ENCODE data around the gene IL1RAPL2. TPM values are rescaled to one million over a fixed set of nuclear protein-coding genes. Genes with fewer than 3 reads are reported as not detected.
A peak's percentile ranks its signal among the peaks of the same experiment; 100 is the strongest.
"Not testable (repeated sequence)": the region's sequence is repeated elsewhere in the genome, so short reads cannot be mapped to it uniquely, and the experiment has no call there.

Gene IL1RAPL2
- total RNA-seq, 6 experiments from 2014 or later: 0.13 to 0.70 (median 0.29) TPM; not detected in 1

DNA sequence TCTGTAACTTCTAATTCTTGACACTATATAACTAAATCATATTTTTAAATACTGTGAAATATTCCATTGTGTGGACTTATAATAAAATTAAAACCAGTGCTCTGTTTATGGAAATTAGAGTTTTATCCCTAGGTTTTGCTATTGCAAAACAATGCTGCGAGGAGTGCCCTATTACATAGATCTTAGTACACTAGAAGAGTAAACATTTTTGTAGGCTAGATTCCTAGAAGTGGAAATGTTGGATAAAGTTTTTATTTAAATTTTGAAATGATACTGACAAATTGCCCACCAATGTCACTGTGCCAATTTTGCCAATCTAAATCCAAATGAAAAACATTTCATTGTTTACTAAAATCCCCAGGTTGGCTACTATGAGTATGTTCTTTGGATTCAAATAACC, 99.7 kb downstream of the IL1RAPL2 start:
- no peak for DNase-seq
- intact Hi-C loops (cut with DNase I): no loop called here
- H3K27me3 ChIP-seq: peaks cover 0 to 6% of the 10 kb centered on the region in 2 donors
- no peaks in the 10 kb centered on the region for H3K9me3 ChIP-seq
- H3K4me1 ChIP-seq: peaks cover 0 to 10% (median 3%) of the 10 kb centered on the region in 4 donors
- ATAC-seq: peak; percentile 15 to 68 (median 30)
- no peak for TF ChIP-seq POLR2A (IDR thresholded peaks at IDR 0.05)
- TF ChIP-seq, protein P1, sequence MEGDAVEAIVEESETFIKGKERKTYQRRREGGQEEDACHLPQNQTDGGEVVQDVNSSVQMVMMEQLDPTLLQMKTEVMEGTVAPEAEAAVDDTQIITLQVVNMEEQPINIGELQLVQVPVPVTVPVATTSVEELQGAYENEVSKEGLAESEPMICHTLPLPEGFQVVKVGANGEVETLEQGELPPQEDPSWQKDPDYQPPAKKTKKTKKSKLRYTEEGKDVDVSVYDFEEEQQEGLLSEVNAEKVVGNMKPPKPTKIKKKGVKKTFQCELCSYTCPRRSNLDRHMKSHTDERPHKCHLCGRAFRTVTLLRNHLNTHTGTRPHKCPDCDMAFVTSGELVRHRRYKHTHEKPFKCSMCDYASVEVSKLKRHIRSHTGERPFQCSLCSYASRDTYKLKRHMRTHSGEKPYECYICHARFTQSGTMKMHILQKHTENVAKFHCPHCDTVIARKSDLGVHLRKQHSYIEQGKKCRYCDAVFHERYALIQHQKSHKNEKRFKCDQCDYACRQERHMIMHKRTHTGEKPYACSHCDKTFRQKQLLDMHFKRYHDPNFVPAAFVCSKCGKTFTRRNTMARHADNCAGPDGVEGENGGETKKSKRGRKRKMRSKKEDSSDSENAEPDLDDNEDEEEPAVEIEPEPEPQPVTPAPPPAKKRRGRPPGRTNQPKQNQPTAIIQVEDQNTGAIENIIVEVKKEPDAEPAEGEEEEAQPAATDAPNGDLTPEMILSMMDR (IDR thresholded peaks at IDR 0.05): no peak
- no peak overlapping the region for H3K27ac ChIP-seq
- H3K4me3 ChIP-seq: no peak overlapping the region
- no peaks in the 10 kb centered on the region for H3K36me3 ChIP-seq
- 33% methylated on average over 1 of the region's 1 CpG for WGBS (ENCODE audit: insufficient coverage, low coverage, low lambda C conversion rate, missing lambda C conversion rate)

DNA sequence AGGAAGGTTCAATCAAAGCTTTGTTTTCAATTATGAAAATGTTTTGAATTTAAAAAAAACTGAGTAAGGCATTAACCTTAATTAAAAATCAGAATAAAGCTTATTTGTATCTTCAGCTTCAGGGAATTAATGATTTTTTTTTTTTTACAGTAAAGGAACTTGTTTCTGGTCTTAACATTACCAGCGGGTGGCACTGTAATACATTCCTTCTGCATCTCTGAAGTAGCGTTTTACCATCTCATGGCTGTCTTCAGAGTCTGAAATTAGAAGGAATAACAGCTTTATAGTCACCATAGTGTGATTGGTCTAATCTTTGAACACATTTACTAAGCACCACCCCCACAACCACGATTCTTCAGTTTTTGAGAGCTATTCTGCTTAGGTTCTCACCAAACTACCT, 102.6 kb downstream of the IL1RAPL2 start:
- H3K27ac ChIP-seq: peak overlapping the region in 1 of 3 donors; percentile 57
- intact Hi-C loops (cut with DNase I): no loop called here
- DNase-seq (no peak), ATAC-seq (peak; percentile 36 to 51 (median 48))
- H3K4me3 ChIP-seq: no peak overlapping the region
- H3K36me3 ChIP-seq: no peaks in the 10 kb centered on the region
- WGBS (ENCODE audit: insufficient coverage, low coverage, low lambda C conversion rate, missing lambda C conversion rate): 9% methylated on average over 3 of the region's 3 CpGs
- H3K4me1 ChIP-seq: peaks cover 0 to 7% (median 0%) of the 10 kb centered on the region in 4 donors
- peaks cover 0 to 6% of the 10 kb centered on the region in 2 donors for H3K27me3 ChIP-seq
- no peaks in the 10 kb centered on the region for H3K9me3 ChIP-seq
- no peak for TF ChIP-seq POLR2A (IDR thresholded peaks at IDR 0.05)
- TF ChIP-seq, protein P1 (IDR thresholded peaks at IDR 0.05): peak in 3 of 4 donors; percentile 15 to 39 (median 24)

DNA sequence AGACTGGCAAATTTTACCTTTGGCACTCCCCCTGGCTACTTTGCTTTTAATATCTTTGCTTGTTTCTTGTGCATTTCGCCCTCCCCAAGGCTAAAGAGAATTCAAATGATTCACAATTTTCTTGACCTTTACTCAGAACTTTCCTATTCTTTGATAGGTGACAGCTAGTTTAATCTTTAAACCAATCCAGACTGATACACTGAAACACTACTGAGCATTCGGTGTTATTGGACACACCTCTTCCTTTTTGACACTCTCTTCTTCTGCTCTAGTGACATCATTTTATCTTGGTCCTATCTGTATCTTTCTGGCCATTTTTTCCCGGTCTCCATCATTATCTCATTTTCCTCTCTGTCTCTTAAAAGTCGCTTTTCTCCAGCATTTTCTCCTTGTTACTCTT, 103.1 kb downstream of the IL1RAPL2 start:
- Histone ChIP-seq H3K36me3 (no peaks in the 10 kb centered on the region), H3K4me3 (no peak overlapping the region), H3K9me3 (no peaks in the 10 kb centered on the region), H3K27me3 (peaks cover 0 to 6% of the 10 kb centered on the region in 2 donors), H3K4me1 (peaks cover 0 to 7% (median 0%) of the 10 kb centered on the region in 4 donors), H3K27ac (peak overlapping the region in 1 of 3 donors; percentile 57)
- peak; percentile 46 to 68 (median 61) for ATAC-seq
- 42% methylated on average over 4 of the region's 4 CpGs for WGBS (ENCODE audit: insufficient coverage, low coverage, low lambda C conversion rate, missing lambda C conversion rate)
- TF ChIP-seq POLR2A (IDR thresholded peaks at IDR 0.05): no peak
- TF ChIP-seq, protein P1 (IDR thresholded peaks at IDR 0.05): no peak
- no peak for DNase-seq
- intact Hi-C loops (cut with DNase I): no loop called here

DNA sequence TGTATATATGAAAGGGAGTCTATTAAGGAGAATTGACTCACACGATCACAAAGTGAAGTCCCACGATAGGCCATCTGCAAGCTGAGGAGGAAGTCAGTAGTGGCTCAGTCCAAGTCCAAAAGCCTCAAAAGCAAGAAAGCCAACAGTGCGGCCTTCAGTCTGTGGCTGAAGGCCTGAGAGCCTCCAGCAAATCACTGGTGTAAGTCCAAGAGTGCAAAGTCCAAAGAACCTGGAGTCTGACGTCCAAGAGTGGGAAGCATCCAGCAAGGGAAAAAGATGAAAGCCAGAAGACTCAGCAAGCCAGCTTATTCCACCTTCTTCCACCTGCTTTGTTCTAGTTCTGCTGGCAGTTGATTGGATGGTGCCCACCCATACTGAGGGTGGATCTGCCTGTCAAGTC, 104.1 kb downstream of the IL1RAPL2 start:
- no peak overlapping the region for H3K4me3 ChIP-seq
- no peaks in the 10 kb centered on the region for H3K9me3 ChIP-seq
- H3K27me3 ChIP-seq: no peaks in the 10 kb centered on the region
- peak overlapping the region in 1 of 3 donors; percentile 57 for H3K27ac ChIP-seq
- H3K4me1 ChIP-seq: peaks cover 0 to 7% (median 0%) of the 10 kb centered on the region in 4 donors
- DNase-seq (peak in 2 of 3 donors; percentile 35 to 52), ATAC-seq (peak; percentile 62 to 80 (median 74))
- no peaks in the 10 kb centered on the region for H3K36me3 ChIP-seq
- WGBS (ENCODE audit: insufficient coverage, low coverage, low lambda C conversion rate, missing lambda C conversion rate): 58% methylated on average over 3 of the region's 4 CpGs
- intact Hi-C loops (cut with DNase I): no loop called here
- TF ChIP-seq POLR2A (IDR thresholded peaks at IDR 0.05): no peak
- TF ChIP-seq, protein P1 (IDR thresholded peaks at IDR 0.05): no peak

DNA sequence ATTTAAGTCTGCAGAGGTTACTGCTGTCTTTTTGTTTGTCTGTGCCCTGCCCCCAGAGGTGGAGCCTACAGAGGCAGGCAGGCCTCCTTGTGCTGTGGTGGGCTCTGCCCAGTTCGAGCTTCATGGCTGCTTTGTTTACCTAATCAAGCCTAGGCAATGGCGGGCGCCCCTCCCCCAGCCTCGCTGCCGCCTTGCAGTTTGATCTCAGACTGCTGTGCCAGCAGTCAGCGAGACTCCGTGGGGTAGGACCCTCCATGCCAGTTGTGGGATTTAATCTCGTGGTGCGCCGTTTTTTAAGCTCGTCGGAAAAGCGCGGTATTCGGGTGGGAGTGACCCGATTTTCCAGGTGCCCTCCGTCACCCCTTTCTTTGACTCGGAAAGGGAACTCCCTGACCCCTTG, 111.5 kb downstream of the IL1RAPL2 start:
- DNase-seq; H3K4me3 ChIP-seq; intact Hi-C loops (cut with DNase I); H3K9me3 ChIP-seq; H3K36me3 ChIP-seq; H3K27ac ChIP-seq; H3K4me1 ChIP-seq; ATAC-seq; H3K27me3 ChIP-seq: not testable (repeated sequence)
- WGBS (ENCODE audit: insufficient coverage, low coverage, low lambda C conversion rate, missing lambda C conversion rate): 89% methylated on average over 9 of the region's 18 CpGs

Measured in right lobe of liver (tissue), 6 donors.